ENCODE measurements around the gene UBE3B.

- TF ChIP-seq CTCF (IDR thresholded peaks at IDR 0.05; ENCODE audit: poor library complexity) (no peak), EZH2phosphoT487 (IDR thresholded peaks at IDR 0.05; ENCODE audit: low read depth, severe bottlenecking, unreplicated experiment) (no peak), EZH2 (IDR thresholded peaks at IDR 0.05; ENCODE audit: borderline replicate concordance) (no peak)
Observed at GRCh38 chr12:109534456-109534855, 57.0 kb downstream of the UBE3B start.

Measured in hepatocyte (in vitro differentiated cells).